Measurements from ENCODE around the gene DGUOK.

DGUOK gene

GRCh38 chr2:73889206-73889605 is 37.5 kb upstream of the DGUOK start:
- no peak overlapping the region for H3K4me3 ChIP-seq (replicated peaks; ENCODE audit: low read depth, low read length)
- no peak for DNase-seq (ENCODE audit: extremely low read depth, low read depth)
- no peak for TF ChIP-seq CTCF (IDR thresholded peaks at IDR 0.05; ENCODE audit: low read depth, low read length, missing control alignments)

GRCh38 chr2:73890301-73891092 is 36.2 kb upstream of the DGUOK start:
- H3K4me3 ChIP-seq (replicated peaks; ENCODE audit: low read depth, low read length) = no peak overlapping the region
- DNase-seq (ENCODE audit: extremely low read depth, low read depth) = no peak
- no peak for TF ChIP-seq CTCF (IDR thresholded peaks at IDR 0.05; ENCODE audit: low read depth, low read length, missing control alignments)

GRCh38 chr2:73891276-73891901 is 35.3 kb upstream of the DGUOK start:
- H3K4me3 ChIP-seq (replicated peaks; ENCODE audit: low read depth, low read length) = no peak overlapping the region
- DNase-seq (ENCODE audit: extremely low read depth, low read depth) = no peak
- no peak for TF ChIP-seq CTCF (IDR thresholded peaks at IDR 0.05; ENCODE audit: low read depth, low read length, missing control alignments)

- H3K4me3 ChIP-seq (replicated peaks; ENCODE audit: low read depth, low read length) = no peak within 1 kb of the TSS
- TF ChIP-seq CTCF (IDR thresholded peaks at IDR 0.05; ENCODE audit: low read depth, low read length, missing control alignments) = no peak
- no peak for DNase-seq (ENCODE audit: extremely low read depth, low read depth)
Measured at GRCh38 chr2:73892631-73893329, 33.9 kb upstream of the DGUOK start, which contains the start of gene ACTG2. Gene ACTG2 (plus strand): TSS chr2:73893008. CDS start chr2:73901312, 8,304 bp downstream.

GRCh38 chr2:73893764-73894474 is 32.8 kb upstream of the DGUOK start:
- no peak for DNase-seq (ENCODE audit: extremely low read depth, low read depth)
- no peak overlapping the region for H3K4me3 ChIP-seq (replicated peaks; ENCODE audit: low read depth, low read length)
- TF ChIP-seq CTCF (IDR thresholded peaks at IDR 0.05; ENCODE audit: low read depth, low read length, missing control alignments) = no peak

- no peak for DNase-seq (ENCODE audit: extremely low read depth, low read depth)
- no peak for TF ChIP-seq CTCF (IDR thresholded peaks at IDR 0.05; ENCODE audit: low read depth, low read length, missing control alignments)
- no peak overlapping the region for H3K4me3 ChIP-seq (replicated peaks; ENCODE audit: low read depth, low read length)
Measured at GRCh38 chr2:73894475-73894850, 32.2 kb upstream of the DGUOK start.

Data from HFF-Myc (cell line).